Mesendoderm (in vitro differentiated cells): ENCODE data around the gene GPR160. TPM values are rescaled to one million over a fixed set of nuclear protein-coding genes. Genes with fewer than 3 reads are reported as not detected.

Source experiments
- DNase-seq: peaks from one replicate; pipeline ENCODE4 v3.0.0; 2013
- H2AK5ac ChIP-seq: 2 replicates; pipeline ENCODE4 v1.6.1; 2013; ENCODE audit warnings: low read length, inconsistent platforms
- H2BK120ac ChIP-seq: 2 replicates; pipeline ENCODE4 v1.6.1; 2013; ENCODE audit warnings: low read depth, mild to moderate bottlenecking, low read length, moderate library complexity, mixed read lengths
- H2BK15ac ChIP-seq: replicated peaks from 2 replicates; pipeline ENCODE4 v1.6.1; 2013; ENCODE audit warnings: low read depth, mild to moderate bottlenecking, moderate library complexity
- H2BK5ac ChIP-seq: 2 replicates; pipeline ENCODE4 v1.6.1; 2013; ENCODE audit warnings: low read length, inconsistent platforms
- H3K18ac ChIP-seq: 2 replicates; pipeline ENCODE4 v1.6.1; 2013; ENCODE audit warnings: mild to moderate bottlenecking, low read length, mixed read lengths
- H3K23ac ChIP-seq: one replicate; pipeline ENCODE4 v1.6.1; 2013; ENCODE audit warnings: low read length
- H3K27ac ChIP-seq: 2 replicates; pipeline ENCODE4 v1.5.1; 2013; ENCODE audit warnings: low read depth, mild to moderate bottlenecking, inconsistent platforms, low read length, moderate library complexity
- H3K27me3 ChIP-seq: 2 replicates; pipeline ENCODE4 v1.6.1; 2013; ENCODE audit warnings: low read length, control low read depth, mild to moderate bottlenecking, inconsistent platforms; ENCODE audit not compliant: insufficient read depth, poor library complexity
- H3K36me3 ChIP-seq: 2 replicates; pipeline ENCODE4 v1.6.1; 2013; ENCODE audit warnings: low read length, inconsistent platforms; ENCODE audit not compliant: control insufficient read depth, insufficient read depth
- H3K4ac ChIP-seq: one replicate; pipeline ENCODE4 v1.6.1; 2013; ENCODE audit warnings: low read depth, mild to moderate bottlenecking, low read length, moderate library complexity
- H3K4me1 ChIP-seq: 2 replicates; pipeline ENCODE4 v1.6.1; 2013; ENCODE audit warnings: low read depth, low read length, inconsistent platforms; ENCODE audit not compliant: control insufficient read depth
- H3K4me2 ChIP-seq: 2 replicates; pipeline ENCODE4 v1.6.1; 2013; ENCODE audit warnings: low read length
- H3K4me3 ChIP-seq: 2 replicates; pipeline ENCODE4 v1.5.1; 2013; ENCODE audit warnings: mild to moderate bottlenecking, low read length
- H3K56ac ChIP-seq: one replicate; pipeline ENCODE4 v1.6.1; 2013; ENCODE audit warnings: low read length
- H3K79me1 ChIP-seq: 2 replicates; pipeline ENCODE4 v1.6.1; 2013; ENCODE audit warnings: low read length, inconsistent platforms
- H3K79me2 ChIP-seq: 2 replicates; pipeline ENCODE4 v1.6.1; 2013; ENCODE audit warnings: mild to moderate bottlenecking, low read length; ENCODE audit not compliant: control insufficient read depth, insufficient read depth
- H3K9ac ChIP-seq: 2 replicates; pipeline ENCODE4 v1.6.1; 2013; ENCODE audit warnings: low read length, inconsistent platforms
- H4K5ac ChIP-seq: one replicate; pipeline ENCODE4 v1.6.1; 2013; ENCODE audit warnings: low read length
- H4K8ac ChIP-seq: one replicate; pipeline ENCODE4 v1.6.1; 2013; ENCODE audit warnings: low read depth, mild to moderate bottlenecking, control low read depth, low read length, moderate library complexity
- WGBS: extraction: QIAGEN DNeasy Blood & Tissue Kit; methylation state at CpG from one replicate; pipeline ENCODE4 v1.1.7; 2013; ENCODE audit warnings: low lambda C conversion rate, missing lambda C conversion rate; ENCODE audit not compliant: insufficient coverage; ENCODE audit errors: extremely low coverage; 5-methylcytosine and 5-hydroxymethylcytosine counted together
- small RNA-seq: library from polyadenylated mRNA; stranded (forward); fragments of <200 nt; extraction: miRNeasy Mini kit (QIAGEN cat#:217004); gene quantifications from one replicate; pipeline ENCODE3, GENCODE V24; 2013; ENCODE audit not compliant: insufficient read depth

Gene GPR160

DNA sequence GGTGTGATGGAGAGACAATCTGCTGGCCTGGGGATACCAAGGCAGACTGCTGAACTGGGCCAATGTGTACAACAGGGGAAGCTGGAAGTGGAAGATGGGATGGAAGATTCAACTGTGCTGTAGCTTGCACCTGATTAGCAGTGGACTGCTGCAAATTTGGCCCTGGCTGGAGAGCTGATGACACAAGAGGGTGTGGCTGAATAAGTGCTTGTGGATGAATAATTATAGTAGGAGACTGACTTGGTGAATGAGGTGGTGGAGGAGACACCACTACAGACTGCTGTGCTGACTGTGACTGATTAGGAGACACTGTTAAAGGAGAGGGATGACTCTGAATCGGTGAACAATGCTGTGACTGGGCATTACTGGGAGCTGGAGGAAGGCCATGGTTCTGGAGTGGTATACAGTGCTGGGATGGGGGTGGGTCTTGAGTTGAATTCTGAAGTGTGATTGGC lies 91.2 kb downstream of the GPR160 start:
- H3K4me3 ChIP-seq, result no peak overlapping the region
- H2BK120ac ChIP-seq, result no peak overlapping the region
- no peak overlapping the region for H3K9ac ChIP-seq
- no peak overlapping the region for H3K18ac ChIP-seq
- no peaks in the 10 kb centered on the region for H3K79me2 ChIP-seq
- no peak overlapping the region for H2AK5ac ChIP-seq
- no peak overlapping the region for H4K5ac ChIP-seq
- no peak overlapping the region for H3K56ac ChIP-seq
- H3K4me2 ChIP-seq, result no peak overlapping the region
- WGBS, result no CpG with 5 or more reads among the region's 1 CpG
- peak; percentile 44 for DNase-seq
- H3K23ac ChIP-seq, result no peak overlapping the region
- no peak overlapping the region for H2BK5ac ChIP-seq
- no peak overlapping the region for H4K8ac ChIP-seq
- no peaks in the 10 kb centered on the region for H3K79me1 ChIP-seq
- no peak overlapping the region for H3K4ac ChIP-seq
- H3K27me3 ChIP-seq, result no peaks in the 10 kb centered on the region
- no peak overlapping the region for H3K27ac ChIP-seq
- H3K36me3 ChIP-seq, result peaks cover 6% of the 10 kb centered on the region
- H2BK15ac ChIP-seq, result no peak overlapping the region
- H3K4me1 ChIP-seq, result no peaks in the 10 kb centered on the region

DNA sequence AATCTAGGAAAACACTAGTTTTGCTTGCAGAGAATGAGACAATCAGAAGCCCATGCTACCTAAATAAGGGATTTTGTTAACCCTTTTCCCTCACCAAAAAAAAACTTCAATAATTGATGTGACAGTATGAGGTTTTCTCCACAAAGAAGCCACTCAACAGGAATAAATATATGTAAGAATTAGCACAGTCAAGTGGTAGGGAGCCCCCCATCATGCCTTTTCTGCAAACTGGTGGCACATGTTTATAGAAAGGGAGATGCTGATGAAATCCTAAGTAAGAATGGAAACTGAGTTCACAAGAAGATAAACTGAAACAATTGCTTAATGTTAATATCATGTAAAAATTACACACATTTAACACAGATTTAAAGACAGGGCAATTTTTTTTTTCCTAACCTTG lies 92.7 kb downstream of the GPR160 start:
- Histone ChIP-seq H3K23ac (no peak overlapping the region), H2BK120ac (no peak overlapping the region), H2BK15ac (no peak overlapping the region), H3K79me1 (no peaks in the 10 kb centered on the region), H3K4me1 (no peaks in the 10 kb centered on the region), H4K8ac (no peak overlapping the region), H3K36me3 (peaks cover 6% of the 10 kb centered on the region), H2AK5ac (no peak overlapping the region), H2BK5ac (no peak overlapping the region), H3K18ac (no peak overlapping the region), H3K27me3 (no peaks in the 10 kb centered on the region), H3K4me3 (no peak overlapping the region), H3K9ac (no peak overlapping the region), H3K4me2 (no peak overlapping the region), H4K5ac (no peak overlapping the region), H3K79me2 (no peaks in the 10 kb centered on the region), H3K4ac (no peak overlapping the region), H3K56ac (no peak overlapping the region), H3K27ac (no peak overlapping the region)
- DNase-seq, result no peak

DNA sequence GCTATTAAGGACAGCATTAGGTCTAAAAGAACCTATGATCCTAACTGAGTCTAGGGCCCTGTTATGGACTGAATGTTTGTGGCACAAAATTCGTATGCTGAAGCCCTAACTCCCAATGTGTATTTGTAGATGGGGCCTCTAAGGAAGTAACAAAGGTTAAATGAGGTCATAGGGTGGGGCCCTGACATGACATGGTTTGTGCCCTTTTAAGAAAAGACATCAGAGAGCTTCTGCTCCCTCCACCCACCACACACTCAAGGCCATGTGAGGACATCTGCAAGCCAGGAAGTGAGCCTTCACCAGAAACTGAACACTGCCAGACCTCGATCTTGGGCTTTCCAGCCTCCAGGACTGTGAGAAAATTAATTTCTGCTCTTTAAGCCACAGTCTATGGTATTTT lies 94.5 kb downstream of the GPR160 start:
- no peak overlapping the region for H2BK15ac ChIP-seq
- no peak overlapping the region for H3K4ac ChIP-seq
- no peaks in the 10 kb centered on the region for H3K79me1 ChIP-seq
- H3K18ac ChIP-seq, result no peak overlapping the region
- H3K4me1 ChIP-seq, result no peaks in the 10 kb centered on the region
- H2BK120ac ChIP-seq, result no peak overlapping the region
- H3K56ac ChIP-seq, result no peak overlapping the region
- H3K4me2 ChIP-seq, result no peak overlapping the region
- WGBS, result no CpG with 5 or more reads among the region's 2 CpGs
- H3K27me3 ChIP-seq, result no peaks in the 10 kb centered on the region
- H3K79me2 ChIP-seq, result no peaks in the 10 kb centered on the region
- no peak overlapping the region for H3K9ac ChIP-seq
- peaks cover 6% of the 10 kb centered on the region for H3K36me3 ChIP-seq
- no peak overlapping the region for H3K4me3 ChIP-seq
- no peak overlapping the region for H4K8ac ChIP-seq
- H3K23ac ChIP-seq, result no peak overlapping the region
- no peak overlapping the region for H2AK5ac ChIP-seq
- no peak overlapping the region for H4K5ac ChIP-seq
- no peak overlapping the region for H3K27ac ChIP-seq
- H2BK5ac ChIP-seq, result no peak overlapping the region
- DNase-seq, result no peak

Small RNAs within 50 kb of the gene (small RNA-seq; reads per million reads assigned to genes)
- gene RNU4-38P, result not detected
